GM18507 (cell line): Measurements from ENCODE around the gene CREB1.
"Not testable (repeated sequence)": the region's sequence is repeated elsewhere in the genome, so short reads cannot be mapped to it uniquely, and the experiment has no call there.

Source experiments
- DNase-seq: peaks from one replicate; pipeline ENCODE4 v3.0.0; 2011; ENCODE audit warnings: low read depth; ENCODE audit not compliant: insufficient read length; ENCODE audit errors: extremely low spot score
- FAIRE-seq: peaks from 2 replicates; lab custom pipeline; 2011; peaks lifted over from hg19 to GRCh38; lab: Jason Lieb, UNC

The CREB1 gene

DNA sequence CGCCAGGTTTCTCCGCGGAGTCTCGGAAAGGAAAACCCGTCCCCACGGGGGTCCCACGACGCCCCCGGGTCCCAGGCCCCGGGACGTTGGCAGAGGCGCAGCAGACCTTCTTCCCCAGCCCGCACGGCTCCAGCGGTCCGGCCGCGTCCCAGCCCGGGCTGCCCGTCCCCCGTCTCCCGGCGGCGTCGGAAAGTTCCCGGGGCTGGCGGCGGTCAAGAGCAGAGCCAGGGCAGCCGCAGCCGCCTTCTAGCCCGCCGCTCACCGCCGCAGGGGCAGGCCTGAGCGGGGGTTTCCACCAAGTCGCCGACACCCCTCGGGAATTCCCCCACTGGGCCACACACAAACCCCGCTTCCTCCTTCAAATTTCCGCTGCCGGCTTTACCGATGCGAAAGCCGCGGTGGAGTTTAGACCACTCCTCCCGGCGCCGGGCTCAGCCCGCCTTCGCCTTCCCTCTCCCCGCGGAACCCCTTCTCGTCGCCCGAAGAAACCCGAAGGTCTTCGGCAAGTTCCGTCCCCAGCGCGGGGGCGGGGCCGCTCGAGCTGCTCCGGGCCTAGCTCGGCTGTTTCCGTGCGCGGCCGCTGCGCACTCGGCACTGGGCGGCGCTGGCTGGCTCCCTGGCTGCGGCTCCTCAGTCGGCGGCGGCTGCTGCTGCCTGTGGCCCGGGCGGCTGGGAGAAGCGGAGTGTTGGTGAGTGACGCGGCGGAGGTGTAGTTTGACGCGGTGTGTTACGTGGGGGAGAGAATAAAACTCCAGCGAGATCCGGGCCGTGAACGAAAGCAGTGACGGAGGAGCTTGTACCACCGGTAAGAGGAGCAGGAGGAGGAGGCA is at the start of gene CREB1:
CREB1 (plus strand) TSS at position 633 of the 830 bp plus-strand sequence. CDS start 25,674 bp downstream, outside the sequence.
- peak; percentile 96 for FAIRE-seq
- DNase-seq: peak; percentile 90

DNA sequence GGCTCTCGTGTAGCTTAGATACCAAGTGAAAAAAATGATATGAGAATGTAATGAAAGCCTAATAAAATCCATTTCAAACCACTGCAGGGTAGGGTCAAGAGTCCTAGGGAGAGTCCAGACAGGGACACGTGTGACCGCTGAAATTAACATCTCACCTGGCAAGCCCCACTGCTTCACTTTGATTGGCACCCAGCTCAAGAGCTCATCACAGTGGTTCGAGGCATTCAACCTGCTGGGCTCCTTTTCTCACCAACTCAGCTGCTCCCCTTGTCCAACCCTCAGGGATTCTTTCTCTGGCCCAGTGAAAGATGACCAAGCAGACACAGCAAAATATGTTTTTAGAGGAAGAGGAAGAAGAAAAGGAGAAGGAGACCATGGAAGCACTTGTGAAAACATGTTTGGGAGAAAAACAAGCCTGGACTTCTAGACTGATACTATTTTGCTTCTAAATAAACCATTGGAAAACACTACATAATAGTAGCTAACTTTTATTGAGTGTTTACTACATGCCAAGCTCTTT is 49.2 kb upstream of the CREB1 start:
- DNase-seq (no peak), FAIRE-seq (no peak)

DNA sequence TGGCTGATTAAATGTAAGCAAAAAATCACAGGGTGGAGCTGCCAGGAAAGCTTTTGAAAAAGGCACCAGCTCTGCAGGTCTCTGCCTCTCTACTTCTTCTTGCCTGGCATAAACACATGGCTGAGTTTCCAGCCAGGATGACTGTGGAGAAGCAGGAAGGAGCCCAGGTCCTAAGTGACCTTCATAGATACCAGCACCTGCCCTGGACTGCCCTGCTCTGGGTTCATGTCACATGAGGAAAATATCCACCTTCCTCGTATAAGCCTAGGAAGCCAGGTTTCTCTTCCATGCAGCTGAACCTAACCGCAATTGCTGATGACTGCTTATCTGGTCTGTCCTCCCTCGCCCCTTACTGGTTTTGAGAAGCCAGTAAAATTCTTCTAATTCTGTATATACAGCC is 47.8 kb upstream of the CREB1 start:
- DNase-seq (no peak), FAIRE-seq (no peak)

DNA sequence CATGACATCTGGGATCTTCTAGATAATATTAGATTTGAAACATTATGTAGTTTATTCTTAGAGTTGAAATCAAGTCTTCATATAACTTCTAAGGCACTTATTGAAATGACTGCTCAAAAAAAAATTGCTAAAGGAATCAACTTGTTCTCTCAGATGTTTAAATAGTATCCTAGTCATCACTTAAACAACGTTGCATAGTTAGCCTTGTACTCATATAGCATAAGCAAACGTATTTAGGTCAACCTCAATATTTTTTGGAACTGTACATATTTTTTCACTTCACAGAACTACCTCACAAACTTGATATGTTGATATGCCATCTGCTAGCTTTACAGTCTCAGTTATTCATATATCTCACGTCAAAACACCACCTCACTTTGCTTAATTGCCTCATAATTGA is 47.1 kb upstream of the CREB1 start:
- DNase-seq (no peak), FAIRE-seq (no peak)

DNA sequence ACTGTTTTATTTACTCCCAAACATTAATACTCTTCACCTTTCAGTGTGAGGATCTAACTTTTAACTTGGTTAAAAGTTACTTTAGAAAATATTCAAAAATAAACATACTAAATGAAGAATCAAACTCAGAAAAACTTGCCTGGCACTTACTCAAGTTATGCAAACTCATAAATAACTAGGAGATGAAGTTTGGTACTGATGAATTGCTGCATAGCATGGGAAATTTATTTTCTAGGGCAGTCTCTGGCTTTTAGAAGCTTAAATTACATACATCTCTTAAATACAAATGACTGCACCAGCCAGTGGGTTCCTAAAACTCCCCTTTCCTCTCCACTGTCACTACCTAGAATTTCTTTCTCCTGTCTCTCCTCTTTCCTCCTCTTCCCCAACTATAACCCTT is 46.7 kb upstream of the CREB1 start:
- FAIRE-seq (no peak), DNase-seq (no peak)

DNA sequence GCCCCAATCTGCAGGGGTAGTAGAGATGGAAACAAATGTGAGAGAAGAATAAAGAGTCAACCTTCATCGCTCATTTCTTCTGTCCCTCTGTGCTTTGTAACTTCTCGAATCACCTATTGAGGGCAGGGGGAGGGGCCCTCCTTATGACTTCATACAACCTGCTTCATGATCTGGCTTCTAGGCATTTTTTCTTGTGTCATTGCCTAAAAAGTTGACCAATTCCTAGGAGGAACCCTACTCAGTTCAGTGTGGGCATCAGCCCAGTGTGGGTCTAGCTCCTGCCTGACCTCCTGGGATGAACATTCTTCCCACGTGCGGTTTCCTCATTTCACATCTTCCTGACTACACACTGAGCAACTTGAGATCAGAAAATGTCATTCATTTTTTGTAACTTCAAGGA is 46.3 kb upstream of the CREB1 start:
- FAIRE-seq: no peak
- DNase-seq: no peak

DNA sequence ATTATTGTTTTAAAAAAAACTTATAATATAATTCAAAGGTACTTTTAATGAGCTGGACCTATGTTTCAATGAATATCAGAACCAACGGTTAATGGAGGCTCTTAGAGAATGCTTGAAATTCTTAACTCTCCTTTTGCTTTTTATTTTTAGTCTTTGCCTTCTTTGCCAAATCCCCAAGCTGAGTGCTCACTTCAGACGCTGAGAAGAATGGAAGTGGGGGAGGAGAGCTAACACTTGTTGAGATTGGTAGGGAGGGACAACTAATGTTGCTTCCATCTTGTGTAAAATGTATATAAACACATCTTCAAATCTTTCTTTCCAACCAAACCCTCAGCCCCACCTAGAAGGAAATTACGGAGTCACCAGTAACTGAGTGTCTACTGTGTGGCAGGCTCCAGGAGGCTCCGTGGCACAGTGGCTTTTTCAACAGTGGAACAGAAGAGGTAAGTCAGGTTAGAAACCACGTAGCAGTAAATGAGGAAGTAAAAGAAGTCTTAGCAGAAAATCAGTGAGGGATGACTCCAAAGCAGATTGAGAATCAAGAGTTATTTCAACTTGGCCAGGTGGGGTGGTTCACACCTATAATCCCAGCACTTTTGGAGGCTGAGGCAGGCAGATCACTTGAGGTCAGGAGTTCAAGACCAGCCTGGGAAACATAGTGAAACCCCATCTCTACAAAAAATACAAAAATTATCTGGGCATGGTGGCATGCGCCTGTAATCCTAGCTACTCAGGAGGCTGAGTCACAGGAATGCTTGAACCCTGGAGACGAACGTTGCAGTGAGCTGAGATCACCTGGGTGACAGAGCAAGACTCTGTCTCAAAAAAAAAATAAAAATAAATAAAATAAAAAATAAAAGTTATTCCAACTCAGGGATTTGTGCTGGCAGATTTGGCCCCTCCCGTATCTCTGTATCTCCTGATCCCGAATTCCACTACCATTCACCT is 45.0 kb upstream of the CREB1 start:
- DNase-seq (no peak), FAIRE-seq (peak; percentile 70)

DNA sequence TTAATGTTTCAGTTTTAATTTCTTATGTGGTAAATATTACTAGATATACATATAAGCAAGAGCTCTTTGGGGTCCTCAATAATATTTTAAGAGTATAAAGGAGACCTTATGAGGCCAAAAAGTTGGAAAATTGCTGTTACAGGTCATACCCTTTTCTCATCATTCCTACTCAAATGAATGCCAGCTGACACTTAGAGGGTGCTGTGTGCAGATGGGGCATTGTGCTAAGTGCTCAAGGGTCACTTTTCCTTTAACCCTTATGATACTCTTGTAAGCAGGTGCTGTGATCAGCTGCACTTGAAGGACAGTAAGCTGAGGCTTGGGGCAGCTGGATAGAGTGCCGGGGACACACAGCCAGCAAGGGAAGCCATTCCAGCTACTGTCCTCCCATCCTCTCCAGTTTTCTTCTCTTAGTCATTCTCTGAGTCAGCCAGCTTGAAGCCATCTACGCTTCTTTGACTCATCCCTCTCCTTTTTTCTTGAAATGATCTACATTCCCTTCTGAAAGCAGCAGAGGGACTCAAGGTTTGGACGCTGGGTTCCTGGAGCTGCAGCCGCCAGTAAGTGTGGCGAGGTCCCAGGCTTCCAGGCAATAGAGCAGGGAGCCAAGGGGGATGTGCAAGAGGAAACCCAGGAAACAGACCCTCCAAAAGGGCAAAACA is 42.0 kb upstream of the CREB1 start:
- no peak for DNase-seq

DNA sequence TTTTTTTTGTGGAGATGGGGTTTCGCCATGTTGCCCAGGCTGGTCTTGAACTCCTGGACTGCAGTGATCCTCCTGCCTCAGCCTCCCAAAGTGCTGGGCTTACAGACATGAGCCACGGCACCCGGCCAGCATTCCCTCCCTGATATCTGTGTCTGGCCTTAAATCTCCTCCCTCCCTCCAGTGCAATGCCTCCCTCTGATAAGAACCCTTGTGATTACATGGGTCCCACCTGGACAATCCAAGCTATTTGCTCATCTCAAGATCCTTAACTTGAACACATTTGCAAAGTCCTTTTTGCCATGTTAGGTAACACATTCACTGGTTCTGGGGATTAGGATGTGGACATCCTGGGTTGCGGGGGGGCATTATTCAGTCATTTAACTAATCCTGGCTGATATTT is 40.5 kb upstream of the CREB1 start:
- no peak for DNase-seq
- FAIRE-seq: no peak

More for the DNA sequence above, 42.0 kb upstream of the CREB1 start:
- no peak for FAIRE-seq

DNA sequence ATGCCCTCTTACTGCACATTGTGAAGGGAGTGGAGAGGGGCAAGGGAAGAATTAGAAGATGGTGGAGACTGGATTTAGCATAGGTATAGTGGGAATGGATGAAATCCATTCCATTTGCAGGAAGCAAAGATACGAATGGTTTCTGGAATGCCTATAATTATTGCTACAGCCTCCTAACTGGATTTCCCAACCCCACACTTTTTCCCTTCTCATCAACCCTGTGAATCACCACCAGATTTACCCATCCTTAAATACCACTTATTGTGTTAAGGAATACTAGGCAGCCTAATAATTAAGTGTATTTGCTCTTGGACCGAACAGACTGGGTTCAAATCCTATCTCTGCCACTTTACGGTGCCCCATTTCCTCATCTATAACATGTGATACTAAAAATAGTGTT is 39.3 kb upstream of the CREB1 start:
- DNase-seq (no peak), FAIRE-seq (no peak)

DNA sequence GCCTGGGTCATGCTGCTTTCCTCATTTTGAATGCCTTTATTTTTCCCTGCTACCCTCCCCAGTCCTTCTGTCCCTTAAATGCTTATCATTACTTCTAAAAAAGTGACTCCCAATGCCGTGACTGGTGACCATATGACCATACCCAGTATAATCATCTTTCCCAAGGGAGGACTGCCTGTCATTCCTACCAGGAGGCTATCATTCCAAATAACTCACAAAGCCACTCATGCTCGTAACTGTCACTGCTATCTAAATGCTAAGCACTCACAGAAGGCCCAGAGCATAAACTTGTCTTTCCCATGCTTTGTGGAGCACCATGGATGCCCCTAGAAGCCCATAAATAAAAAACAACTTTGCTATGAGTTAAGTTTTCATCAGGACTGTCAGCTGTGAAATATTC is 38.7 kb upstream of the CREB1 start:
- FAIRE-seq (no peak), DNase-seq (no peak)

DNA sequence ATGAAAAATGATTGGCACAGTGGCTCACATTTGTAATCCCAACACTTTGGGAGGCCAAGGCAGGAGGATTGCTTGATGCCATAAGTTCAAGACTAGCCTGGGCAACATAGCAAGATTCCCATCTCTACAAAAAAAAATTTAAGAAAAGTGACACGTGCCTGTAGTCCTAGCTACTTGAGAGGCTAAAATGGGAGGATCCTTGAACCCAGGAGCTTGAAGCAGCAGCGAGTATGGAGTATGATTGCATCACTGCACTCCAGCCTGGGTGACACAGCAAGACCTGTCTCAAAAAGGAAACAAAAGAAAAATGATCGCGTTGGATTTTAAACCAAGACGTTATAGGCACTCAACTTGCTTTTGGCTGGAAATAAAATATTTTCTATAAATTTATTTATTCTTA is 37.8 kb upstream of the CREB1 start:
- peak; percentile 18 for FAIRE-seq
- DNase-seq: no peak

DNA sequence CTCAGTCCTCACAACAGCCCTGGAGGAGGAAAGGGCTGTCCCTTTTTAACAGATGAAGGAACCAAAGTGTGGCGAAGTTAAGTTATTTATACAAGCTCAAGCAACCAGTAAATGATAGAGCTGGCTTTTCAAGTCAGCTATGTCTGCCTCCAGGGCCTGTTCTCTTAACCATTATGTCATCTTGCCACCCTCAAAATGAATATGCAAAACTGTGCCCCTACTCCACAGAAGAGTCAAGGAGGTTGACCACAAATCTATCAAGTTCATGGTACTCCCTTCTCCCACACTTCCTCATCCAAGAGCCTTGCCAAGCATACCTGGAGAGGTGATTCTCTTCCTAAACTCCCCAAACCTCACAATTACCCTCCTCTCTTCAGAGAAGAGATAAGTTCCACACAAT is 37.3 kb upstream of the CREB1 start:
- DNase-seq (no peak), FAIRE-seq (no peak)

DNA sequence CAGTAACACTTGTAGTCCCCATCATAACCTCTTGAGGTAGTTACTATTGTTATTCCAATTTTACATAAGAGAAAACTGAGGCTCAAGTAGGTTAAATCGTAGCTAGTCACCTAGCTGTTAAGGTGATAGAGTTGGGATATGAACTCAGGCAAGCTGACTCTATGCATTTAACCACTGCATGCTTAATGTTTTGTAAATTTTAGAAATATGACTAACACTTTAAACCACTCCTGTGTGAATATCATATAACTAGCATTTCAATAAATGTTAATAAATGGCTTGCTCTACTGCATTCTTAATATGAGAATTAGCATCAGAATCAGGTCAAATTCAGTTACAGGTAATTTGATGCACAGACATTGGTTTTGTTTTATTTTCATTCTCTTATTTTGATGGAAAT is 35.6 kb upstream of the CREB1 start:
- DNase-seq: no peak
- no peak for FAIRE-seq

DNA sequence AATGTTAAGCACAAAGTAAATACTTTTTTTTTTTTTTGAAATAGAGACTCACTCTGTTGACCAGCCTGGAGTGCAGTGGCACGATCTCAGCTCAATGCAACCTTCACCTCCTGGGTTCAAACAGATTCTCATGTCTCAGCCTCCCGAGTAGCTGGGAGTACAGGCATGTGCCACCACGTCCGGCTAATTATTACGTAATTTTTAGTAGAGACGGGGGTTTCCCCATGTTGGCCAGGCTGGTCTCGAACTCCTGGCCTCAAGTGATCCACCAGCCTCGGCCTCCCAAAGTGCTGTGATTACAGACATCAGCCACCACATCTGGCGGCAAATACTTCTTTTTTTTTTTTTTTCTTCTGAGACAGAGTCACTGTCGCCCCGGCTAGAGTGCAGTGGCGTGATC is 32.8 kb upstream of the CREB1 start:
- not testable (repeated sequence) for FAIRE-seq

DNA sequence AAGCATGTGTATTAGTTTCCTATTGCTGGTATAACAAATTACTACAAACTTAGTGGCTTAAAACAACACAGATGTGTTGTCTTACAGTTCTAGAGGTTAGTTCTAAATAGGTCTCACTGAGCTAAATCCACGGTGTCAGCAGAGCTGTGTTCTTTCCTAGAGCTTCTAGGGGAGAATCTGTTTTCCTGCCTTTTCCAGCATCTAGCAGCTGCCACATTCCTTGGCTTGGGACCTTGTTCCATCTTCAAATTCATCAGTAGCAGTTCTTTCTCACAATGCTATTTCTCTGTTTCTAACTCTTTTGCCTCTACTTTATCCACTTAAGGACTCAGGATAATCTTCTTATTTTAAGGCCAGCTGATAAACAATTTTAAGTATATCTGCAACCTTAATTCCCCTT is 32.2 kb upstream of the CREB1 start:
- FAIRE-seq (no peak), DNase-seq (no peak)

More for the DNA sequence above, 32.8 kb upstream of the CREB1 start:
- not testable (repeated sequence) for DNase-seq

DNA sequence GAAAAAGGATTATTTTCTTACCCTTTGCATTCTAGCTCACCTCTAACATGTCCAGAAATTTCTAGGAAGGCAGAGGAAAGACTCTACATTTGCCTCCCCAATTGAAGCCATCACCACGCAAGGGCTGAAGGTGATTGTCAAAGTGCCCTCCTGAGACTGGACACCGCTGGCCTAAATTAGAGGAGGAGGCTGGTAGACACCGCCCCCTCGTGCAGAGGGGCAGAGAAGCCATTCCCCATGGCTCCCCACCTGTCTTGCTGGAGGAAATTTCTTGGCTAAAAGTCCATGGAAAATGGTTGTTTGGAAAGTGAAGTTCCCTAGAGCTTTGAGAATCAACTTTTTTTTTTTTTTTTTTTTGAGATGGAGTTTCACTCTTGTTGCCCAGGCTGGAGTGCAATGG is 31.3 kb upstream of the CREB1 start:
- DNase-seq (no peak), FAIRE-seq (no peak)

DNA sequence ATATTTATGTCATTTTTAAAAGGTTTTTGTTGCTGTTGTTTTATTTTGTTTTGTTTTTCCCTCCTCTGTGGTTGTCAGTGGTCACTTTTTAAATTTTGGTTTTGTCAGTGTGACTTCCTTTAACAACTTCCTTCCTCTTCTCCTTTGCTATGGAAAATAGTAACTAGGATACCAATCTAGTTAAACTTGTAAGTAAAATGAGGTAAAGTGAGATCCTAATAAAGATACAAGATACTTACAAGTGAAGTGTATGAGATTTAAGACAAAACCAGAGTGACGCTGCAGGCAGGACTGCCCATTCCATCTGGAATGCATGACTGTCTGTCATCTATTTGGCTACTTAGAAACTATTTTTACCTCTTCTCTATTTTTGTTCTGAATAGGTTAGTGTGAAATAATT is 30.6 kb upstream of the CREB1 start:
- FAIRE-seq (peak; percentile 44), DNase-seq (no peak)

DNA sequence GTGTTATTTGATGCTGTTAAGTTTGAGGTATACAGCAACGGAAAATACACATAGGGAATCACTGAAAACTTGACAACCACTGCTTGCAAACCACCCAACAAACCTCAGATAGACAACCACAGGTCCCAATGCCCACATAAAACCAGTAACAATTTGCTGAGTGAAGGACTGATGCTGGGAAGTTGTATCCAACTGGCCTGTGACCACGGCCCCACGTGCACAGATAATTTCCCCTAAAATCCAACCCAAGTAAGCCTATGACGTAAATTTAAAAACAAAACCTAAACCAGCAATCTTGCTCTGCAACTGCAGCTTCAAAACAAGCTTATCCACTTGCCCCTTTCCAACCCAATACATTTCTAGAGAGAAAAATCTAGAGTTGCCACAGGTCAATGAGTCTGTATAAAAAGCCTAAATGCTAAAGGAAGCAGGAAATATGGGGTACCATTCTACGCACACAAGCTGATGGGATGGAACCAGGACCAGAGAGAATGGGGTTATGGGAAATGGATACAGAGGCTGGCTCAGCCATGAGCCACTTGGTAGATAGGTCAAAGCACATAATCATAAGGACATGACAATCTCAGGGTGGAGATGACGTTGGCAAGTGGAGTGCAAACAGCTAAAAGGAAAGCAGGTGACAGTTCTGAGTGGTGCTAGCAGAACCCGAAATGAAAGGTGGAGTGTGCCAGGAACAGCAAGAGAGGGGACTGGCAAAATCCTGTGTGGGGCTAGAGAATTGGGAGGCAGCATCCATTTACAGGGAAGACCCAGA is 27.8 kb upstream of the CREB1 start:
- FAIRE-seq (no peak), DNase-seq (no peak)
